Ureter (tissue), 1 donor: ENCODE results near the gene CRYAB. TPM values are rescaled to one million over a fixed set of nuclear protein-coding genes. Genes with fewer than 3 reads are reported as not detected.

Experiments used
- DNase-seq: peaks from one replicate; pipeline ENCODE4 v3.0.0-alpha.2; 2020; ENCODE audit warnings: low spot score
- total RNA-seq: library from RNA; stranded (reverse); gene quantifications from one replicate; pipeline ENCODE4 v1.2.4, GENCODE V29; 2023
- donor health status: DM: yes; HTN: yes; CAD: no.

CRYAB gene
- total RNA-seq, 1 donor from 2014 or later, result 106 TPM

DNA sequence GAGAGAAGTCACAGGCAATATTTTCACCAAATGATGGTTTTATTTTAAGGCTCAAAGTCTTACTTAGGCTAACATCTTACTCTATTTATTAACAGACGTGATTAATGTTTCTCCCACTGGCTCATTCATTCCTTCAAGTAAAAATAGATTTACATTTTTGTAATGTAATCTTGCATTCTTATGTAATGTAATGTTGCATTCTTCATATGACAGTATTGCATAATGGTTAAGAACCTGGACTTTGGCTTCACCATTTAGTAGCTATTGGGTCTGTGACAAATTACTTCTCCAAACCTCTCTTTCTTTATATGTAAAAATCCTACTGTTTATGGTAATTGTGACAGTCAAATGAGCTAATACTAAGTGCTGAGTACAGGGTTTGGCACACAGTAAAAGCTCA lies 22.3 kb upstream of the CRYAB start:
- DNase-seq, result no peak

DNA sequence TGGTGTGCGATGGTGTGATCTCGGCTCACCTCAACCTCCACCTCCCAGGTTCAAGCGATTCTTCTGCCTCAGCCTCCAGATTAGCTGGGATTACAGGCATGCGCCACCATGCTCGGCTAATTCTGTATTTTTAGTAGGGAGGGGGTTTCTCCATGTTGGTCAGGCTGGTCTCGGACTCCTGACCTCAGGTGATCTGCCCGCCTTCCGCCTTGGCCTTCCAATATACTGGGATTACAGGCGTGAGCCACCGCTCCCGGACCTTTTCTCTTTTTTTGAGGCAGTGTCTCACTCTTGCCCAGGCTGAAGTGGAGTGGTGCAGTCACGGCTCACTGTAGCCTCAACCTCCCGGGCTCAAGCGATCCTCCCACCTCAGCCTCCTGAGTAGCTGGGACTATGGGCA lies 21.6 kb upstream of the CRYAB start:
- peak; percentile 29 for DNase-seq

DNA sequence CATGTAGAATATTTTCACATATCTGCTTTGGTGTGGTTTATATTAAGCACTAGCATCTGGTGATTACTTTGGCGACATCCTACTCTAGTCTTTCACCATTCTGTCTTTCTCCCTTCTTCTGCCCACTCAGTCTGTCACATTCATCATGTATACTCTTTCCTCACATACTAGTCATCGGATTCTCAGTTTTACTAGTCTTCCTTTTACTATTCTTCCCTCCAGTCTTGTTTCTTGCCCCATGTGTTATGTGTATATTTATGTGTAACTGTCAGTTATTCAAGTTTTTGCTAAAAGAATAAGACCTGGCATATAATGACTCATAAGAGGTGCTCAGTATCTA lies 21.0 kb upstream of the CRYAB start:
- no peak for DNase-seq

DNA sequence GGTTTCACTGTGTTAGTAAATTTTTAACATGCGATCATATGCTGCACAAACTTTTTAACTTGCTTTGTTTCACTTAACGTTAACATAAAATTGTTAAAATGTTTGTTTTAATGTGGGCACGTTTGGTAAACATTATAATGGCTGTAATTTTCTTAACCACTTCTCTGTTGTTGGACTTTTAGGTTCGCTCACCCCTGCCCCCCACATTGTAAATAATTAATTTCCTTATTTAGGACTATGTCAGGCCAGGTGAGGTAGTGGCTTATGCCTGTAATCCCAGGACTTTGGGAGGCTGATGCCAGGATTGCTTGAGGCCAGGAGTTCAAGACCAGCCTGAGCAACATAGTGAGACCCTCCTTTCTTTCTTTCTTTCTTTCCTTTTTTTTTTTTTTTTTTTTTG lies 18.9 kb upstream of the CRYAB start:
- peak; percentile 20 for DNase-seq

DNA sequence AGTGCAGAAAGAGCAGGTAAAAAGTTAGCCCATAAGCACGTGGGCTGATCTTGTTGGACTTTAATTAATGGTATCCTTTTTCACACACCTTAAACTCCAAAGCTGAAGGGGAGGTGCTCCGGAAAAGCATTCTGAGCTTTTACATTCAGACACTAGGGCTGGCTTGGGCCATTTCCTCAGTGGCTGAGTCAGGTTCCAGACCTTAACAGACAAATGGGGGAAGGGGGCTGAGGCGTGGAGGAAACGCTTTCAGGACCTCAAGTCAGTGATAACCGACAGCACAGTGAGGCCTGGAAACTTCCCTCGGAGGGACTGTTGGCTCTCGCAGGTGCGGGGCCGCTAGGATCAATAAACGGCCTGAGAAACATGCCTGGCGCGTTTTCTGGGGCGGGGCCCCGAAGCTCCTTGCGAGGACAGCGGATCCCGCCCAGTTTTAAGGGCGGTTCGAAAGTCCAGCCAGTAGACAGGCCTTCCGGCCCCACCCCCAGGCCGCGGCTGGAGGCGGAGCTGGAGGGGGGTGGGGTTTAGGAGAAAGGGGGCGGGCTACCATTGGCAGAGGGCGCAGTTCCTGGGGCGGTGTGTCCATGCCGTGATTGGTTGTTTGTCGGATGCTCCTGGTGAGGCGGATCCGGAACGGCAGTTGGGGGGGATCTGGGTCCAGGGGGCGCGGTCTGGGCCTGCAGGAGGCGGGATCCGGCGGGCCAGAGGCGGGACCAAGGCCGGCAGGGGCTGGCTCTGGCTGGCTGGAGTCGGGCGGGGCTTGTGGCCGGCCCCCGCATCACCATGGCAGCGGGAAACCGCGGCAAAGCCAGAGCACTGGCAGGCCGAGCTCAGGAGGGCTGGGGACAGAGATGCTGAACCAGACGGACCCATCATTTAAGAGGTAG lies 15.2 kb upstream of the CRYAB start:
- peak; percentile 97 for DNase-seq

DNA sequence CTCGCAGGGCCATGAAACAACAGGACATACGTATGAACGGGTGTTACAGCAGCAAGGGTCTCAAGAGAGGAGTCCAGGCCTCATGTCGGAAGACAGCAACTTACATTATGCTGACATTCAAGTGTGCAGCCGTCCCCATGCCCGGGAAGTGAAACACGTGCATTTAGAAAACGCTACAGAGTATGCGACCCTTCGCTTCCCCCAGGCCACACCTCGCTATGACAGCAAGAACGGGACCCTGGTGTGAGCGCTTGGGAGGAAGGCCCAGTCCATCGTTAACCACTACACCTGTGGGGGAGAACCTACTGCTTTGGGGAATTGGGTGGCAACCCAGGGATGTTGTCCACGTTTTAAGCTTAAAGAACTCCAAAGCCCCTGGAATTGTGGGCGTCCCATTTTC lies 14.4 kb upstream of the CRYAB start:
- DNase-seq, result no peak

DNA sequence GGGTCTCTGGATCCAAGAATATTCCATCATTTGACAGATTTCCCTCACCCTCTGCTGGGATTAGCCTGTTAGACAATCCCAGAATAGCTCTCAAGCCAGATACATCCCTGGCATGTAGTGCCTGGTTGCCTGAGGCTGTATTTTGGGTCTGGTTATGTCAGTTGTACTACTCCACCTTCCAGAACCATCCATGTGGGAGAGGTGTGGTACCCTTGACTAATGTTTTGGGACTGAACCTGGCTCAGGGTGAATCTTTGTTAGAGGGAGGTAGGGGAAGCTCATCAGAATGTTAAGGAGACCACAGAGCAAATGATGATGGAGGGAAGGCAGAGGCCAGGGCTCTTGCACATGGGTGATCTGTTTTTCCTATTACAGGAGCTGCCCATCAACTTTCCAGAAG lies 12.4 kb upstream of the CRYAB start:
- no peak for DNase-seq

DNA sequence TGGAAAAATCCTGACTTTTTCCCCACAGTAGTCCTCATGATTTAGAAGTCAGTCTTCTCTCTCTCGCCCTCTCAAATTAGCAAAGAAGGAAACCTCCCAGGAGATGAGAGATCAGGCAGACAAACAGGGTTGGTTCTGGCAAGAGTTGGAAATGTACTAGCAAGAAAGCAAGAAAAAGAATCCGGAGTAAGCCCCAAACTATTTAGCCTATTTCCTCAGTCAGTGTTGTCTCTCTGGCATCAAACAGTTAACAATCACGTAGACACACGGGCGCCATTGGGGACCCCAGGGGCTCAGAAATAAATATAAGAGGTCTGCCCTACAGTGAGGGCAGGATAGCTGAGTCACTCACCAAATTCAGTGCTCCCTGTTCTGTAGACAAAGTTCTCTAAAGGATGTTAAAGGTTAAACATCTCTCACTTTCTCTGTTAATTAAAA lies 11.8 kb upstream of the CRYAB start:
- no peak for DNase-seq

DNA sequence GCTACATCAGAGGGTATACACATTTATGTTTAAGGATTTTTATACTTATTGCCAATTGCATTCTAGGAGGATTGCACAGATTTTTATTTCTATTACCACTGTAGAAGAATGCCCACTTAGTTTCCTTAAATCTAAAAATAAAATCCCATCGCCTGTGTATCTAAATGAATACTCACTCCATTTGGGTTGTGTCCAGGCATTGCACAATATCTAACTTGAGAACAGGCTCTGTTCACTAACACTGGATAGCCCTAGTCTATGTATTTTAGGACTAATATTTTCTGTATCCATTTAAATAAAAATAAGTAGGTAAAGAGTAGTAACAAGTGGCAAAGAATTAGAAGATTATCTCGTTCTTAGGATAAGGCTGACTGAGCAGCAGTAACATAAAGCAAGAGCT lies 11.2 kb upstream of the CRYAB start:
- DNase-seq, result peak; percentile 77

DNA sequence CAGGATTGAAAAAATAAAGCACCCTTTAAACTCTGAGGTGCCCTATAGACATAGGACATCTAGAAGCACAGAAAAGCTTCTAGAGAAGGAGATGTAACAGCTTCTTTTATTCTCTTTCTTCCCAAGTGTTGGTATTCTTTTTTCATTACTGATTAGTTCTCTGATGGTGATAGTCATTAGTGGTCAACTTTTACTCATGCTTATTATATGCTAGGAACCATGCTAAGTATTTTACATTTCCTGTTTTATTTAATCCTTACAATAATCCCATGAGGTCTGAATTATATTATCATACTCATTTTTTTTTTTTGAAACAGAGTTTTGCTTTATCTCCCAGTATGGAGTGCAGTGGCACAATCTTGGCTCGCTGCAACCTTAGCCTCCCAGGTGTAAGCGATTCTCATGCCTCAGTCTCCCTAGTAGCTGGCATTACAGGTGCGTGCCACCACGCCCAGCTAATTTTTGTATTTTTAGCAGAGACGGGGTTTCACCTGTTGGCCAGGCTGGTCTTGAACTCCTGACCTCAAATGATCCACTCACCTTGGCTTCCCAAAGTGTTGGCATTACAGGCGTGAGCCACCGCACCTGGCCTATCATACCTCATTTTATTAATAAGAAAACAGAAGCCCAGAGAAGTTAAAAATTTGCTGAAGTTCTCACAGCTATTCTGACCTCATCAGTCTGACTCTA lies 10.1 kb upstream of the CRYAB start:
- DNase-seq, result no peak

DNA sequence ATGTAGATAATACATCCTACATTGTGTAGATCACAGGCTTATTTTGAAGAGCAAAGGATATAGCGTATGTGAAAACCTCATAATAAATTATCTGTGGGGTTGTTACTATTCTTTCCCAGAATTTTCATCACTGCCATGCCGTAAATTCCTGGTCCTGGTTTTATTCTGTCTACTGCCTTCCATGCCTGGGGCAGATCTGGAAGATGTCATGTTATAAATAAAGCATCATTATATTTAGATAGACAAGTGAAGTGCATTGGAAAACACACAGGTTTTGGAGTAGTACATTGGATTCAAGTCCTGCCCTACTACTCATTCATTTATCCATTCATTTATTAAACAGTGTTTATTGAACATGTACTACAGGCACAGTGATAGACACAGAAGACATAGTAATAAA lies 9.3 kb upstream of the CRYAB start:
- DNase-seq, result no peak

DNA sequence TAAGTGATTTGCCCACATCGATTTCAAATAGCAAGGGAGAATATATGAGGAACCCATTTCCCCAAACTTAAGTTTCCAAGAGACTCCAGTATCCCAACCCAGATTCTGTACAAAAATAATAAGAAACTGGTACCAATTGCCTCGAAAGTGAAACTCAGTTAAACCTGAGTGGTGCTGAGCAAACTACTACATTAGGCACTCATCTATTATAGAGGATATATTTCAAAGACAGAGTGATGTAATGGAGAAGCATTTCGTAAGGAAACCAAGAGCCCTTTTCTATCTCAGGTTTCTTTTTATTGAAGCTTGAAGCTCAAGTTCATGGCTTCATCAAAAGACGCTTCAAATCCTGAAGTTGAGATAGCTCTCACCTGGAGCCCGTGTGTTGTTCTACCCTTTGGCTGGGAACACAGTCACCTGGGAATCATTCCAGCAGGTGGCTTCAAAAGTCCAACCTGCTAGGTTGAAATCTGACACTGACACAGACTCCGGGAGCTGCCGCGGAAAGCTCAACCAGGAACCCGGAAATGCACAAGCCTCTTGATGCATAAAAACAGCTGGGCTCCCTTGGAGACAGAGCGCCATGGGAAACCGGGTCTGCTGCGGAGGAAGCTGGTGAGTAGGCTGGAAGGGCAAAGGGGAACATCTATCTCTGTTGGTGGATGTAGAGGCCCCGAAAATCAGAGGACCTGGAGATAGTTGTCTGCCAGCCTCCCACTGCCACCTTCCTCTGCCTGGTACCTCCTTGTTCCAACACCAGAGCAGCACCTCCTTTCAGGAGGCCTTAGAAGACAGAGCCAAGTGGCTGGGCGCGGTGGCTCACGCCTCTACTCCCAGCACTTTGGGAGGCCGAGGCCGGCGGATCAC lies 7.1 kb upstream of the CRYAB start, which contains the start of gene C11orf52:
Gene C11orf52, plus strand, starts transcription at position 524 of the 867 bp plus-strand sequence. Its CDS starts 60 bp downstream, at position 584.
- peak; percentile 71 for DNase-seq

DNA sequence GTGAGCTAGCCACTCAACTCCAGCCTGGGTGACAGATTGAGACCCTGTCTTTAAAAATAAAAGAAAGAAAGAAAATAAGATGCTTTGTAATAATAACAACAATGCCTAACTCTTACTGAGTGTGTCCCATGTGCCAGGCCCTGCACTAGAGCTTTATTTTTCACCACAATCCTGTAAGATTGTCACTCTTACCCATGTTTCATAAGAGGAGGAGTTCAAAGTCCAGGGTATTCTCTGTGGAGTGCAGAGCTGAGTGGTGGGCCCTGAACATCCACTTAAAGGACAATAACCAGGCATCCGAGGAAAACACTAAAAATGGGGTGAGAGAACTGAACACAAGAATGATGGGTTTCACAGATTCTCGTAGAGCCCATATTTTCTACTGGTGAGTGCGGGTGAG lies 6.2 kb upstream of the CRYAB start:
- DNase-seq, result no peak

DNA sequence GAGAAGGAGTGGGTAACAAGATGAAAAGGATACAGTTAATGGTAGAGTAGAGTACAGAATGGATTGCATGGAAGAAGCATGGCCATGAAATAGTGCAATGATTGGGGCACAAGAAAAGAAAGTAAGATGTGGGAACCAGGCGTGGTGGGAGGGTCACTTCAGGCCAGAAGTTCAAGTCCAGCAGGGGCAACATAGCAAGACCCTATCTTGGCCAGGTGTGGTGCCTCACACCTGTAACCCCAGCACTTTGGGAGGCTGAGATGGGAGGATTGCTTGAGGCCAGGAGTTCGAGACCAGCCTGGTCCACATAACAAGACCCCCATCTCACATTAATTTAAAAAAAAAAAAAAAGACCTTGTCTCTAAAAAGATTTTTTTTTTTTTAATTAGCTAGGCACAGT lies 5.7 kb upstream of the CRYAB start:
- no peak for DNase-seq

DNA sequence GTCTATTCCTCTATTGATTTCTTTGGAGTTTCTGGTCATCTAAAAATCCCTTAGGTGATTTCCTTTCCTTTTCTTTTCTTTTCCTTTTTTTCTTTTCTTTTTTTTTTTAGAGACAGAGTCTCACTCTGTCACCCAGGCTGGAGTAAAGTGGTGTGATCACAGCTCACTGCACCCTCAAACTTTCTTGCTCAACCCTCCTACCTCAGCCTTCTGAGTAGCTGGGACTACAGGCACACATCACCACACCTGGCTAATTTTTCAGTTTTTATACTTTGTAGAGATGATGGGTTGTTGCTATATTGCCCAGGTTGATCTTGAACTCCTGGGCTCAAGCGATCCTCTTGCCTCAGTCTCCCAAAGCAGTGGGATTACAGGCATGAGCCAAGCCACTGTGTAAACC lies 5.2 kb upstream of the CRYAB start:
- no peak for DNase-seq

DNA sequence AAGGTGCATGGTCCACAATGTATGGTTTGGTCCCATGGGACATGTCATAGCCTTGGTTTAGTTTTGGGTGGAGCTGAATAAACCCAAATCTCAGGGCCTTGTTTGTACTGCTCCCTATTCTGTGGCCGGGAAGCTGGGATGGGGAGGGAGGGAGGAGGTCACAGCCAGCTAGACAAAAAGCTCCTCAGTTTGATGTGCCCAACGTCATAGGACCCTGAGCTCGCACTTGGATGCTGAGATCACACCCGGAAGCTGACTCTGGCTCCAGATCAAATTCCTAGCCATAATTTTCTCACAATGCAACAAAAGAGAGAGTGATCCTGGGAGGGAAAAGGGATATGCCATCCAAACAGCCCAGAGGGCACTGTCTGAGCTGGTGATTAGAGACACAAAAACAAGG lies 2.4 kb upstream of the CRYAB start:
- peak; percentile 69 for DNase-seq

DNA sequence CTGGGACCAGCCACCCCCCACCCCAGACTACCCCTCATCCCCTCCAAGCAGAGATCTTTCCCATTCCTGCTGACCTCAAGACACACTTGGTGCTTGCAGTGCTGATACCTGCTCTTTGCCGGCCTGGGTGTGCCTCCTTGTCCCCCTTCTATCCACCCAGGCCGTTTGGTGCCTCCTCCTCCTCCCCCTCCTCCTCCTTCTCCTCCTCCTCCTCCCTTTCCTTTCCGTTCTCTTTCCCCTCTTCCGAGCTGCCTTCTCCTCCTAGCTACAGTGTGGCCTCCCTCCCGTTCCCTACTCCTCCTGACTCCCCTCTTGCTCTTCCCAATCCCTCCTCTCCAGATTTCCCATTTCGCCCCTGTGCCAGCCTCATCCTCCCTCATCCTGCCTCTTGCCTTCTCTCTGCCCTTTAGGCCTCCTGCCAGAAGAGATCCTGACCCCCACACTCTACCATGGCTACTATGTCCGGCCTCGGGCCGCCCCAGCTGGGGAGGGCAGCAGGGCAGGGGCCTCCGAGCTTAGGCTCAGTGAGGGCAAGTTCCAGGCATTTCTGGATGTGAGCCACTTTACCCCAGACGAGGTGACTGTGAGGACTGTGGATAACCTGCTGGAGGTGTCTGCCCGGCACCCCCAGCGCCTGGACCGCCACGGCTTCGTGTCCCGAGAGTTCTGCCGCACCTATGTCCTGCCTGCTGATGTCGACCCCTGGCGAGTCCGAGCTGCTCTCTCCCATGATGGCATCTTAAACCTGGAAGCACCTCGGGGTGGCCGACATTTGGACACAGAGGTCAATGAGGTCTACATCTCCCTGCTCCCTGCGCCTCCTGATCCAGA lies 1.7 kb upstream of the CRYAB start:
- DNase-seq, result no peak

DNA sequence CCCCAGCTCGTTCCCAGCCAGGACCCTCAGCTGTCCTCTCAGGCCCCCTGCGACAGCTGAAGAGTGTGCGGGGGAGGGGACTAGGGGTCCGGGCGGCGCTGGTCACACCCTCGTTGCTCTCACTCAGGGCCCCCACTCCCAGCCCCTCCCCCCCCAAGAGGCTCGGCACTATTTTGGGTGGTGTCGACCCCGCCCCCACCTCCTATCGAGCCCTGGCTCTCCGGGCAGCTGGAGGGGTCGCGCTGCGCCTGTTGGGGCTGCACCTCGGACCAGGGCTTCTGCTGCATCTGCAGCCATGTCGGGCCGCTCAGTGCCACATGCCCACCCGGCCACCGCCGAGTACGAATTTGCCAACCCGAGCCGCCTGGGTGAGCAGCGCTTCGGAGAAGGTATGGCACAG lies 965 bp upstream of the CRYAB start, which contains the start of gene HSPB2:
Gene HSPB2, plus strand, starts transcription at position 200 of the 400 bp plus-strand sequence. Its CDS starts 96 bp downstream, at position 296.
- DNase-seq, result no peak

DNA sequence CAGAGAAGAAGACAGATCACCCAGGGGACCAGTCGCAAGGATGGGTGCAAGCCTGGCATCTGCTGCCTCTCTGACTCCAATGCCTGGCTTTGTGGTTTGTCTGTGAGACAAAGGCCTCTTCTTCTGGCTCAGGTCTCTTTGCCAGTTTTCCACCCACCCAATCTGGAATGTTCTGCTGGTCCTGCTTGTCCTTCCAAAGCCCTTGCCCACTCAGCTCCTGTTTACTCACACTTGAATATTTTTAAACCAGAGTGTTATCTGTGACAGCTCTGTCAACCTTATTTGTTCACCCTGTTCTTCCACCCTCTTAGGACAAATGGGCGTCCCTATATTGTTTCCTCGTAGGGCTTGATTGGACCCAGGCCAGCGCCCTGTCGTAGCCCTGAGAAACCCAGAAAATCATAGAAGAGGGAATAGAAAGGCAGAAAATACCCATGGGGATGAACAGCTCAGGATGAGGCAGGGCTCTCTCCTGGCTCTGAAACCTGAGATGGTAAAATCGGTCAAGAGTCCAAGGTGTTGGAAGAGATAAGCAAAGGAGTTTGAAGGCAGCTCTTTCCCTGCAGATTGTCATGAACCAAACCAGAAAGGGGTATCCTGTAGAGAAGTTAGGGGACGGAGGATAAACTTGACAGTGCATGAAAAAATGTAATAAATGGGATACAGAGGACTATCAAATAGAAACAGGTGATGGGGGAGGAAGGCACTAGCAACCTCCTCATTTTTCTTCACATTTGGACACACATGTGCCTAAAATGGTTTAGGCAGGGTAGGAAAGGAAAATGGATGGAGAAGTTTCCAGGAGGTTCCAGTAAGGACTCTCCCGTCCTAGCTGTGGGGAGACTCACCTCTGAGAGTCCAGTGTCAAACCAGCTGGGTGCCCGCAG lies 651 bp downstream of the CRYAB start:
- no peak for DNase-seq

DNA sequence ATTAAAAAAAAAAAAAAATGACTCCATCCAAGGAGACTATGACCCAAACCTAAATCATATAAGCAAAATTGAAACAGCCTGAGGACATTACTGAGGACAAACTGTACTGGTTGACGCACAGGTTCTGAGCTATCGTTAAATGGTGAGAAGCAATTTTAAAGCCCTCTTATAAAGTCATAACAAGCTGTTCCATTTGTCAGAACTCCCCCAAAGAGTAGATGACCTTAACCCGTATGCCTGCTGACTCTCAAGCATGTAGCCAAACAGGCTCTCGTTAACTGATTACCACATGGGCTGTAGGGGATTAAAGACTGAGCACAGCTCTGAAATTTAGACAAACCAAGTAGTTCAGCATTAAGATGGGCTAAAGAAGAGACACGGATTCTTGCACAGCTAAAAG lies 2.2 kb downstream of the CRYAB start:
- no peak for DNase-seq
